HEK293 (cell line): Measurements from ENCODE around the gene SELPLG.

Source experiments
- KLF8 ChIP-seq: fragments of 450-650 bp; formaldehyde crosslinking; IDR thresholded peaks from 2 replicates; pipeline ENCODE4 v1.5.1; 2016; ENCODE audit warnings: missing biosample characterization, missing genetic modification characterization
- MEIS1 ChIP-seq: sonication (generic); formaldehyde crosslinking; IDR thresholded peaks from 2 replicates; pipeline ENCODE4 v1.8.1; 2022; ENCODE audit warnings: missing genetic modification reagents, mild to moderate bottlenecking, borderline replicate concordance
- PRDM1 ChIP-seq: fragments of 450-650 bp; formaldehyde crosslinking; IDR thresholded peaks from 2 replicates; pipeline ENCODE4; 2016; ENCODE audit warnings: missing biosample characterization, missing genetic modification characterization
- PRDM6 ChIP-seq: fragments of 450-650 bp; formaldehyde crosslinking; IDR thresholded peaks from 2 replicates; pipeline ENCODE4 v1.5.1; 2017; ENCODE audit warnings: missing biosample characterization, missing genetic modification characterization
- REPIN1 ChIP-seq: fragments of 450-650 bp; formaldehyde crosslinking; IDR thresholded peaks from 2 replicates; pipeline ENCODE4 v1.5.1; 2017; ENCODE audit warnings: missing biosample characterization, missing genetic modification characterization, low read depth
- SETDB1 ChIP-seq: IDR thresholded peaks from one replicate; pipeline ENCODE4 v1.6.1; 2017; ENCODE audit warnings: mild to moderate bottlenecking, low read length, moderate library complexity, mixed read lengths; ENCODE audit not compliant: insufficient read length
- YY2 ChIP-seq: fragments of 450-650 bp; formaldehyde crosslinking; IDR thresholded peaks from 2 replicates; pipeline ENCODE4 v1.5.1; 2016; ENCODE audit warnings: missing biosample characterization, missing genetic modification characterization
- ZBTB1 ChIP-seq: fragments of 450-650 bp; formaldehyde crosslinking; IDR thresholded peaks from 2 replicates; pipeline ENCODE4 v1.5.1; 2016; ENCODE audit warnings: missing biosample characterization, missing genetic modification characterization
- ZBTB10 ChIP-seq: fragments of 450-650 bp; formaldehyde crosslinking; IDR thresholded peaks from 2 replicates; pipeline ENCODE4 v1.5.1; 2016; ENCODE audit warnings: missing biosample characterization, missing genetic modification characterization
- ZBTB17 ChIP-seq: fragments of 450-650 bp; formaldehyde crosslinking; IDR thresholded peaks from 2 replicates; pipeline ENCODE4 v1.5.1; 2016; ENCODE audit warnings: missing biosample characterization, missing genetic modification characterization
- ZEB2 ChIP-seq: fragments of 450-650 bp; formaldehyde crosslinking; IDR thresholded peaks from 2 replicates; pipeline ENCODE4 v1.5.1; 2016; ENCODE audit warnings: missing biosample characterization, missing genetic modification characterization
- ZFP37 ChIP-seq: fragments of 450-650 bp; formaldehyde crosslinking; IDR thresholded peaks from 2 replicates; pipeline ENCODE4 v1.5.1; 2016; ENCODE audit warnings: missing biosample characterization, missing genetic modification characterization
- ZIC2 ChIP-seq: fragments of 450-650 bp; formaldehyde crosslinking; IDR thresholded peaks from 2 replicates; pipeline ENCODE4 v1.5.1; 2016; ENCODE audit warnings: missing biosample characterization, missing genetic modification characterization
- ZNF157 ChIP-seq: fragments of 450-650 bp; formaldehyde crosslinking; IDR thresholded peaks from 2 replicates; pipeline ENCODE4 v1.5.1; 2016; ENCODE audit warnings: missing biosample characterization, missing genetic modification characterization
- ZNF16 ChIP-seq: fragments of 450-650 bp; formaldehyde crosslinking; IDR thresholded peaks from 2 replicates; pipeline ENCODE4 v1.5.1; 2016; ENCODE audit warnings: low read depth, missing biosample characterization, missing genetic modification characterization
- ZNF214 ChIP-seq: fragments of 450-650 bp; formaldehyde crosslinking; IDR thresholded peaks from 2 replicates; pipeline ENCODE4 v1.5.1; 2017; ENCODE audit warnings: missing biosample characterization, mild to moderate bottlenecking, missing genetic modification characterization, borderline replicate concordance
- ZNF26 ChIP-seq: fragments of 450-650 bp; formaldehyde crosslinking; IDR thresholded peaks from 2 replicates; pipeline ENCODE4 v1.5.1; 2016; ENCODE audit warnings: missing biosample characterization, missing genetic modification characterization
- ZNF341 ChIP-seq: fragments of 450-650 bp; formaldehyde crosslinking; IDR thresholded peaks from 2 replicates; pipeline ENCODE4; 2016; ENCODE audit warnings: low read depth, missing biosample characterization, missing genetic modification characterization
- ZNF350 ChIP-seq: fragments of 450-650 bp; formaldehyde crosslinking; IDR thresholded peaks from 2 replicates; pipeline ENCODE4 v1.5.0; 2017; ENCODE audit warnings: missing biosample characterization, mild to moderate bottlenecking, missing genetic modification characterization
- ZNF48 ChIP-seq: fragments of 450-650 bp; formaldehyde crosslinking; IDR thresholded peaks from 2 replicates; pipeline ENCODE4 v1.5.1; 2016; ENCODE audit warnings: missing biosample characterization, missing genetic modification characterization
- ZNF521 ChIP-seq: fragments of 450-650 bp; formaldehyde crosslinking; IDR thresholded peaks from 2 replicates; pipeline ENCODE4 v1.5.1; 2017; ENCODE audit warnings: missing biosample characterization, mild to moderate bottlenecking, missing genetic modification characterization
- ZNF544 ChIP-seq: fragments of 450-650 bp; formaldehyde crosslinking; IDR thresholded peaks from 2 replicates; pipeline ENCODE4 v1.5.0; 2017; ENCODE audit warnings: missing biosample characterization, missing genetic modification characterization
- ZNF654 ChIP-seq: fragments of 450-650 bp; formaldehyde crosslinking; IDR thresholded peaks from 2 replicates; pipeline ENCODE4 v1.5.1; 2016; ENCODE audit warnings: low read depth, missing biosample characterization, missing genetic modification characterization
- ZNF670 ChIP-seq: fragments of 450-650 bp; formaldehyde crosslinking; IDR thresholded peaks from 2 replicates; pipeline ENCODE4 v1.5.1; 2016; ENCODE audit warnings: missing biosample characterization, missing genetic modification characterization, low read depth
- ZNF776 ChIP-seq: fragments of 450-650 bp; formaldehyde crosslinking; IDR thresholded peaks from 2 replicates; pipeline ENCODE4 v1.5.0; 2017; ENCODE audit warnings: missing biosample characterization, missing genetic modification characterization, borderline replicate concordance
- ZNF837 ChIP-seq: fragments of 450-650 bp; formaldehyde crosslinking; IDR thresholded peaks from 2 replicates; pipeline ENCODE4 v1.5.1; 2016; ENCODE audit warnings: missing biosample characterization, missing genetic modification characterization
- ZNF843 ChIP-seq: fragments of 450-650 bp; formaldehyde crosslinking; IDR thresholded peaks from 2 replicates; pipeline ENCODE4 v1.5.1; 2016; ENCODE audit warnings: missing biosample characterization, missing genetic modification characterization
- ZSCAN5A ChIP-seq: fragments of 450-650 bp; formaldehyde crosslinking; IDR thresholded peaks from 2 replicates; pipeline ENCODE4 v1.5.1; 2016; ENCODE audit warnings: missing biosample characterization, missing genetic modification characterization
- TF ChIP-seq, protein P1 (sequence below): fragments of 450-650 bp; formaldehyde crosslinking; IDR thresholded peaks from 2 replicates; pipeline ENCODE4 v1.5.1; 2016; ENCODE audit warnings: missing biosample characterization, missing genetic modification characterization
- TF ChIP-seq, protein P2 (sequence below): fragments of 450-650 bp; formaldehyde crosslinking; IDR thresholded peaks from 2 replicates; pipeline ENCODE4 v1.5.1; 2016; ENCODE audit warnings: missing biosample characterization, missing genetic modification characterization

Gene SELPLG

GRCh38 chr12:108629824-108630476 lies 3.7 kb downstream of the SELPLG start (continued):
- no peak for TF ChIP-seq ZNF26 (tag by site-specific recombination)
- no peak for TF ChIP-seq ZNF843 (tag by site-specific recombination)
- peak; percentile 54; the same call in 1 of the 2 replicates for TF ChIP-seq ZBTB17 (tag by site-specific recombination)
- TF ChIP-seq, protein P1, sequence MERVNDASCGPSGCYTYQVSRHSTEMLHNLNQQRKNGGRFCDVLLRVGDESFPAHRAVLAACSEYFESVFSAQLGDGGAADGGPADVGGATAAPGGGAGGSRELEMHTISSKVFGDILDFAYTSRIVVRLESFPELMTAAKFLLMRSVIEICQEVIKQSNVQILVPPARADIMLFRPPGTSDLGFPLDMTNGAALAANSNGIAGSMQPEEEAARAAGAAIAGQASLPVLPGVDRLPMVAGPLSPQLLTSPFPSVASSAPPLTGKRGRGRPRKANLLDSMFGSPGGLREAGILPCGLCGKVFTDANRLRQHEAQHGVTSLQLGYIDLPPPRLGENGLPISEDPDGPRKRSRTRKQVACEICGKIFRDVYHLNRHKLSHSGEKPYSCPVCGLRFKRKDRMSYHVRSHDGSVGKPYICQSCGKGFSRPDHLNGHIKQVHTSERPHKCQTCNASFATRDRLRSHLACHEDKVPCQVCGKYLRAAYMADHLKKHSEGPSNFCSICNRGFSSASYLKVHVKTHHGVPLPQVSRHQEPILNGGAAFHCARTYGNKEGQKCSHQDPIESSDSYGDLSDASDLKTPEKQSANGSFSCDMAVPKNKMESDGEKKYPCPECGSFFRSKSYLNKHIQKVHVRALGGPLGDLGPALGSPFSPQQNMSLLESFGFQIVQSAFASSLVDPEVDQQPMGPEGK (tag by site-specific recombination): peak; percentile 71
- peak; percentile 68 for TF ChIP-seq ZIC2 (tag by site-specific recombination)
- TF ChIP-seq, protein P2, sequence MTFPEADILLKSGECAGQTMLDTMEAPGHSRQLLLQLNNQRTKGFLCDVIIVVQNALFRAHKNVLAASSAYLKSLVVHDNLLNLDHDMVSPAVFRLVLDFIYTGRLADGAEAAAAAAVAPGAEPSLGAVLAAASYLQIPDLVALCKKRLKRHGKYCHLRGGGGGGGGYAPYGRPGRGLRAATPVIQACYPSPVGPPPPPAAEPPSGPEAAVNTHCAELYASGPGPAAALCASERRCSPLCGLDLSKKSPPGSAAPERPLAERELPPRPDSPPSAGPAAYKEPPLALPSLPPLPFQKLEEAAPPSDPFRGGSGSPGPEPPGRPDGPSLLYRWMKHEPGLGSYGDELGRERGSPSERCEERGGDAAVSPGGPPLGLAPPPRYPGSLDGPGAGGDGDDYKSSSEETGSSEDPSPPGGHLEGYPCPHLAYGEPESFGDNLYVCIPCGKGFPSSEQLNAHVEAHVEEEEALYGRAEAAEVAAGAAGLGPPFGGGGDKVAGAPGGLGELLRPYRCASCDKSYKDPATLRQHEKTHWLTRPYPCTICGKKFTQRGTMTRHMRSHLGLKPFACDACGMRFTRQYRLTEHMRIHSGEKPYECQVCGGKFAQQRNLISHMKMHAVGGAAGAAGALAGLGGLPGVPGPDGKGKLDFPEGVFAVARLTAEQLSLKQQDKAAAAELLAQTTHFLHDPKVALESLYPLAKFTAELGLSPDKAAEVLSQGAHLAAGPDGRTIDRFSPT (tag by site-specific recombination): peak; percentile 94
- no peak for TF ChIP-seq SETDB1
- TF ChIP-seq PRDM6 (tag by site-specific recombination): no peak
- peak; percentile 50; the same call in 1 of the 2 replicates for TF ChIP-seq ZFP37 (tag by site-specific recombination)
- no peak for TF ChIP-seq ZBTB1 (tag by site-specific recombination)
- no peak for TF ChIP-seq PRDM1 (tag by site-specific recombination)
- TF ChIP-seq ZNF16: no peak
- no peak for TF ChIP-seq REPIN1 (tag by site-specific recombination)
- TF ChIP-seq ZNF837: no peak
- no peak for TF ChIP-seq ZNF776 (tag by site-specific recombination)
- no peak for TF ChIP-seq ZNF341 (tag by site-specific recombination)
- TF ChIP-seq ZNF48: no peak
- TF ChIP-seq KLF8 (tag by site-specific recombination): peak; percentile 68
- no peak for TF ChIP-seq ZSCAN5A (tag by site-specific recombination)
- TF ChIP-seq ZBTB10: no peak
- no peak for TF ChIP-seq ZNF214 (tag by site-specific recombination)
- TF ChIP-seq ZEB2: peak; percentile 94
- no peak for TF ChIP-seq ZNF654 (tag by site-specific recombination)
- no peak for TF ChIP-seq ZNF350 (tag by site-specific recombination)
- TF ChIP-seq ZNF544 (tag by site-specific recombination): no peak
- TF ChIP-seq ZNF157 (tag by site-specific recombination): no peak
- no peak for TF ChIP-seq YY2 (tag by site-specific recombination)
- TF ChIP-seq MEIS1: no peak
- TF ChIP-seq ZNF521 (tag by site-specific recombination): no peak
- TF ChIP-seq ZNF670 (tag by site-specific recombination): no peak
